GM18498 (cell line): ENCODE measurements around the gene FAM222A.

Source experiments
- ATAC-seq: cut with Tn5 transposase; IDR thresholded peaks from one replicate; pipeline ENCODE4 v1.9.1; 2021; ENCODE audit warnings: mild to moderate bottlenecking, moderate library complexity; ENCODE audit not compliant: unreplicated experiment

FAM222A gene

DNA sequence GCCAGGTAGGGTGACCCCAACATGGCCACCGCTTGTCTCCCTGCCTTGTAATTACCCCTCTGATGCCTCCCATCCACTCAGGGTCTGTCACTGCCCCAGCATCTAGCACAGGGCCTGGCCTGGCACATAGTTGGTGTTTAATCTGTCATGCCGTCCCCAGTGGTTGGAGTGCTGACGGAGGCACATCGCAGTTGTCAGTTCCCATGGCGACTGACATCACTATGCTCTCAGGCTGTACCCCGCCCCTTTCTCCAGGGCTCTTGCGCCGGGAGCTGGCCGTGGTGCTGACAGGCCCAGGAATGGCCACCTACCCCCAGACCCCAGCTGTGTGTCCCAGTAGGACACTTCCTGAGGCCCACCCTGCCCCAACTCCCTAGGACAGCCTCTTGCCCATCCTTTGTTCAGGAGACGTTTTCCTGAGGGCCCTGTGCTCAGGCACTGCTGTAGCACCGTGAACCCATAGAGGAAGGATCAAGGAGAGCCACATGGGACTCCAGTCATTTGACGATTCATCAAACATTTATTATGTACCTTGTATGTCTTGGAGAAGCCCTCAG, 23.0 kb downstream of the FAM222A start:
- no peak for ATAC-seq

DNA sequence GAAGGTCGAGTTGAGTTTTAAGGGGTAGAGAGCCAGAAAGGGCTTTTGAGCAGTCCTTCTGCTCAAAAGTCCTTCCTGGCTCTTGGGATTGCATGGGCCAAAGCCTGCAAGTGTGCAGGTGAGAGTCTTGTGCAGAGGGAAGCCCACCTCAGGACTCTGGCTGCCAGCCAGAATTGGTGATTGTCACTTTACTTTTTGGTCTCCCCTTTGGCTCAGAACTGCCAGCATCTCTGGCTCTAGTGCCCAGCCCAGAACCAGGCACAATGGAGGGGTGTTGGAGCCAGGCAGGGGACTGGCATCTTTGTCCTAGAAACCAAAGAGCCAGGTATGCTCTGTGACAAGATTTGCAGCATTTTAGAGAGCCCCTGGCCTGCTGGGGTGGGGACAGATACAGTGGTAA, 23.5 kb downstream of the FAM222A start:
- no peak for ATAC-seq

DNA sequence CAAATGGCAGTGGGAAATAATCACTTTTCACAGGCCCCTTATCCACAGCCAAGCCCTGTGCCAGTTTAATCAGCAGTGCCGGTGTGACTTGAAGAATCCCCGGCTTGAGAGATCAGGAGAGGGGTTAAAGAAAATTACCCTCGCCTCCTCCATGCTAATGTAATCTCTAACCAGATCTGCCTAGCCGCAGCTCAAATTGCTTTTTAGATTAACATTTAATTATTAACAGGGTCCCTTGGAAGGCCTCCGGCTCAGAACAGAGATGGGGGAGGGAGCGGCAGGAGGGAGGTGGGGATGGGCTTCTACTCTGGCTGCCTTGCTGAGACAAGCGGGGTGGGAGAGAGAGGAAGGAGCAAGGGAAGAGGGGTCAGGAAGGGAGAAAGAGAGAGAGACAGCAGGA, 24.0 kb downstream of the FAM222A start:
- no peak for ATAC-seq

DNA sequence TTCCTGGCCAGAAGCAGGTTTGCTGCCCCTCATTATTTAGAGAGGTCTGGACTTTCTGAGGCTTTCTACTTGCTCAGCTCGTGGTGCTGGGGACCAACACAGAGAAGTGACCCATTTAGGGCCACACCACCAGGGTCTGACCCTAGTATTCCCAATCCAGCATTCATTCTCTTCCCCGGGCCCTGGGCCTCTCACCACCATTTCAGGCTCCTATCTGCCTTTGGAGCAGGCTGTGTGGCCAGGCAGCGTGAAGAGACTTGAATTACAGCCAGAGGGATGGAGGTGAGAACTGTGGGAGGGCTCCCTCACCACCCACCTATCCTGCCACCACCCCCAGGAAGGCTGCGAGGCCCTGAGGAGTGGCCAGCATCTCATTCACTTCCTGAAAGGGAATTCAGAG, 24.6 kb downstream of the FAM222A start:
- no peak for ATAC-seq

DNA sequence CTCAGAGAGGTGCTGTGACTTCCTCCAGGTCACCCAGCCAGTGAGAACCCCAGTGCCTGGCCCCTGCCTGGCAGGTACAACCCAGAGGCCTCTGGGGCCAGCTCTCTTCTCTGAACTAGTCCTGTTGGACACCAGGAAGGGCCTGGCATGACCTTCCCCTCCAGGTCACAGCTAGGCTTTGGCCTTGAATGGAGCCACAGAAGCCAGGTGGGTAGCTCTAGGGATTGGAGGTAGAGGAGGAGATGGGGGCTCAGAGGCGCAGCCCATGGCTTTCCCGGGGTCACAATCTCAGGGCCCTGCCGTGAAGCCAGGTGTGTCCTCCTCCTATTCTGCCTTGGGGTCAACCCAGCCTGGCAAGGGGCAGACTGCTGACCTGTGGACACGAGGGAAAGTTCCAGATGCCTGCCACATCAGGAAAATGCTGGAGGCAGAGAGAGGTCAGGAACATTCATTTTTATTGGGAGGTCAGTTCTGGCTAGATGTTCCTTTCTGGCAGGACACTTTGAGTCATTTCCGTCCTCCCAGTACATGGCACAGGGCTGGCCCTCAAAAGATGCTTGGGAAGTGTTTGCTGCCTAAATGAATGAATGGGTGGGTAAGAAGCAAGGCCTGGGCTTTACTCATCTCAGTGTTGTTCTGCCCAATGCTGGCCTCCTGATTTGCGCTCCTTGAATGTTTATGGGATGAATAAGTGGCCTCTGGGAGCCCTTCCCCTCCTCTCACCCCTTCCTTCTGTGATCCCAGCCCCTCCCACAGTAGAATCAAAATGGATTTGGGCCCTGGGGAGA, 25.4 kb downstream of the FAM222A start:
- ATAC-seq = no peak

DNA sequence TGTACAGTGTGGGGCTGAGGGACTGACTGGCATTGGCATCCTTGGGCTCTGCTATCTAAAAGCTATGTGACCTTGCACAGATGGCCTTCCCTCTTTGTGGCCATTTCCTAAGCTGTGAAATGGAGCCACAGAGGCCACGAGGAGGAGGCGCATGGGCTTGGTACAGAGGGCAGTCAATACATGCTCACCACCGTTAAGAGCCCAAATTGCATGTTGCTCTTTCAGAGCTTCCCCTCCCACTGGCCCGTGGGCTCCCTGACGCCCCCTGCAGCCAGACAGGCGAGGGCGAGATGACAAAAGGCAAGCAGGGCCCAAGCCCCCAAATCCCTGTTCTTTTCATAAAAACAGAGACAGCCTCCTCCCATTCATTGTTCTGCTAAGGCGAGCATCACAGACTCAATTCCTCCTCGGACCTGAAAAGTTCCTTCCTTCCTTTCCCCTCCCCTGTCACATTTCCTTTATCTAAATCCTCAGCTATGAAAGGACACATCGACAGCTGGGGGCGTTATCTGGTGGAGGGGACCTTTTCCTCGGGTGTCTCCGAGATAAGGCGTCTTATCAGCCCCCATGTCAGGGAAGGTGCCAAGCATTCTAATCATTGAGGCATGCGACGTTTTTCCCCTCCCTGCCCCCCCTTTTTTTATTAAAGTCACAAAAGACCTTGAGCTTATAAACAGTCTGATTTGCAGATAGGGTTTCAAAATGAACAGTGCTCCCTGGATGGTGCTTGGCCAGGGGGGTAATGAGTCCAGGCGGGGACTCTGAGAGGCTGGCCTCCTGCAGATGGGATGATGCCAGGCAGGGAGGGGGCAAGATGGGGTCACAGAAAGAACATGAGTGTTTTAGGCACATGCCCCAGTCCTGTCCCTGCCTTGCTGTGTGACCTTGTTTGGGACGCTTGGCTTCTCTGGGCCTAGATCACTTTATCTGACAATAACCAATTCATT, 26.4 kb downstream of the FAM222A start:
- ATAC-seq = no peak

DNA sequence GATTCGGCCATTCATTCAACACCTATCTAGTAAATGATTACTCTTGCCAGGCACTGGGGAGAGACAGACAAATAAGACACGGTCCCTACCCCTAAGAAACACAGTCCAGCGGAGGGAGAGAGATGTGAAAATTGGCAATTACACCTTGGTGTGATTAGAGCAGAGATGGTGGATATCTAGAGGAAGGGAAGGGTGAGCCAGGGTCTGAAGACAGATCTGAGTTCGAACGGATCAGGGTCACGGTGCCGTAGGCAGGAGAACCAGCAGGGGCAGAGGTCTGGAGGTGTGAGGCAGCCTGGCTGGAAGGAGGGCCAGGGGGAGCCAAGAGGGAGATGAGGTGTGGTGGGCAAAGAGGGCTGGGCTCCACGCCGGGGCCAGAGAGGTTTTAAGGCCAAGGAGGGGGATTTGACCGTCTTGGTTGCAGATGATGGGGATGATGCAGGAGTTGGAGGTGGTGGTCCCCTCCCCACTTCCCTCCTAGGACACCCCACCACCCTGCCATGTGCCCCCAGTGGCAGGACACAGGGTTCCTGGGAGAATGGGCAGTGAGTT, 27.1 kb downstream of the FAM222A start:
- no peak for ATAC-seq

DNA sequence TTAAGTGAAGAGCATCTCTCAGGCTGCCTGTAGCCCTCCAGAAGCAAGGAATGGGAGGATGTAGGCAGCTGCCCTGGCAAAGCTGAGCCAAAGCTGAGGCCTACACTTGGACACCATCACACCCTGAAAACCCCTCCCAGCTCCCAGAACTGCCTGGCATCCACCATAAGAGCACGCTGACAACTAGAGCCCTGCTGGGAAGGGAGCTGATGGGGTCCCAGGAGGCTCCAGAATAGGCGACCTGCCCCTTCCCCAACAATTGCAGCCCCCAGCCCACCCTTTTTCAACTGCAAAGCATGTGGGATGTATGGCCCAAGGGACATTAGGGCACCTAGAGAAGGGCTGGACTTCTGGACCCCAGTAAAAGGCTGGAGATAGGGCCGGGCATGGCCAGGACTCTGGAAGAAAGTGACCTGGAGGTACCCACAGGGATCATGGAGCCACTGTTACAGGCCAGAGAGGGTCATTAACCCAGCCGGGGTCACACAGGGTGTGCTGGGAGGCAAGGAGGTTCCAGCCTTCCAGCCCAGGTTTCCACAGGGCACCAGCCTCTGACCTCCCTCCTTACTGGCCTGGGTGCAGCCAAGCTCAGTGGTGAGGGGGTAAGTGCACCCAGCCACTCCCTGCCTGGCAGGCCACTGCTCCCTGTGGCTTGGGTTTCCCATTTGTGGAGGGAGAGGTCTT, 27.8 kb downstream of the FAM222A start:
- no peak for ATAC-seq

DNA sequence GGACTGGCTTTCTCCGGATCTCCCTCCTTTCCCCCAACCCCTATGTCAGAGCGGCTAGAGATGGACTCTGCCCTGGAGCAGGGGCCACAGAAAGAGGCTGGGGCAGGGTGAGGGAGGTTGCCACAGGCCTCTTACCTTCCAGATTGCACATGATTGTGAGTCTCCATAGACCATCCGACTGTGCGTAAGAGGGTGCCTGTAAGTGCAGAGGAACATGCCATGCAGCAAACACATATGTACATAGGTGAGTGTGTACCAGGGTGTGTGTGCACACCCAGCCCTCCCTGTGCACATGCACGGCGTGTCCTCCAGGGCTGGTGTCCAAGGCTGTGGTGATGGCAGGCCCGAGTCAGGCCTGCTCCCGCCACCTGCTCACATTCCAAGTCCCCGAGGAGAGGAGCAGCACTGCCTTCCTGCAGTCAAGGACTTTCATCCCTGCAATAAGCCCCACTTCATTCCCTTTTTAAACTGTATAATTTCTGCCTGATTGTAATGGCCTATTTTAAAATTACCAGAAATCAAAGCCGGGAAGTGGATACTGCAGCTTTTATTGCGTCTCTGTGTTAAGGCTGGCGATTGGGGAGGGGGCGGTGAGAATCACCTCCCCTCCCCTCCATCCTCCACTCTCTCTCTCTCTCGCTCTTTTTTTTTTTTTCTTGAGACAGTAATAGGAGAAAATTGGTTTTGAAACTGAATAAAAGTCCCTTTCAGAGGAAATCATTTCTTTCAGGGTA, 28.5 kb downstream of the FAM222A start:
- no peak for ATAC-seq

DNA sequence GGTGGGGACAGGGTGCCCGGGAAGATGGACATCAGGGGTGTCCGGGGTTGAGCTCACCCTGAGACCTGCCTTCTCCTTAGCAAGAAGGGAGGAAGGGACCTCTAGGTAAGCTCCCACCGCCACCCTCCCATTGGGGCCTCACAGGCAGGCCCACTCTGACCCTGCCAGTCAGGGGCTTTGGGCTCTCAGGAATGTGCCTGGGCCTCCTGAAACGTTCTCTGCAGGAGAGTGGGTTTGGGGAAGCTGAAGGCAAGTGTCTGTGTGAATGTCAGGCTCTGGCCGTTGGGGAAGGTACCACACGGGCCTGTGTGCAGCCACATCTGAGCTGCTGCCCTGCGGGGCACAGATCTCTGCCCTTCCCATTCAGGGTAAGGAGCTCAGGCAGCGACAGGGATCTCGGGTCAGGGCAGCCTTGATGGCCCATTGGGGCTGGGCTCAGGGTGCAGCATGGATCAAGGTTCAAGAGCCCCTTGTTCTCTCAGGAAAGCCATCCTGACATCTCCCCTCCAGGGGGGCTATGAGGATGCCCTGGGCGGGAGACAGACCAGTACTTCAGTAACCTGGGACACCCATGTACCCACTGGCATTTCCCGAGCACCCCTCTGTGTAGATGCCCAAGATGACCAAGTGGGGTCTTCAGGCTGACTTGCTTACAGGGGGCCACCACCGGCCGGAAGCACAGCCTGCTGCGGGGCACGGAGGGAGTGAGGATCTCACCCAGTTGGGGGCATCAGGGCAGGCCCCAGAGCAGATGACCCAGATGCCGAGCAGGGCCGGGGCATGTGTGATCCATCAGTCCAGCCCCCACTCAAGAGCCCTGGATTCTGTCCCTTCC, 29.7 kb downstream of the FAM222A start:
- no peak for ATAC-seq

DNA sequence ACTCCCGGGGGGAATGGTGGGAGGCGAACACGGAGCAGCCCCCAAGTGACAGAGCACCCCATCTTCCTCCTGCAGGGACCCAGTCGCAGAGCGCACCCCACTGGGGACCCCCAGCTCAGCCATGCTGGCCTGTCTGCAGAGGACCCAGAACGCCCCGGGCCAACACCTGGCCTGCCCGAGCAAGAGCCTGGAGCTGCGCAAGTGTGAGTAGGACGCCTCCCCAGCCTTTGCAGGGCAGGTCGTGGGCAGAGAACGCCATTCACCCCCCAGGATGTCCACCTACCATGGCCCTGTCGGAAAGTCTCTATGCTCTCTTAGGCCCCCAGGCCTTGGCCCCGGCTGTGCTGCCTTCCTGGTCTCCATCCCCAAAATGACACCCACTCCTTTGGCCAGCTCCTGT, 30.4 kb downstream of the FAM222A start:
- no peak for ATAC-seq

DNA sequence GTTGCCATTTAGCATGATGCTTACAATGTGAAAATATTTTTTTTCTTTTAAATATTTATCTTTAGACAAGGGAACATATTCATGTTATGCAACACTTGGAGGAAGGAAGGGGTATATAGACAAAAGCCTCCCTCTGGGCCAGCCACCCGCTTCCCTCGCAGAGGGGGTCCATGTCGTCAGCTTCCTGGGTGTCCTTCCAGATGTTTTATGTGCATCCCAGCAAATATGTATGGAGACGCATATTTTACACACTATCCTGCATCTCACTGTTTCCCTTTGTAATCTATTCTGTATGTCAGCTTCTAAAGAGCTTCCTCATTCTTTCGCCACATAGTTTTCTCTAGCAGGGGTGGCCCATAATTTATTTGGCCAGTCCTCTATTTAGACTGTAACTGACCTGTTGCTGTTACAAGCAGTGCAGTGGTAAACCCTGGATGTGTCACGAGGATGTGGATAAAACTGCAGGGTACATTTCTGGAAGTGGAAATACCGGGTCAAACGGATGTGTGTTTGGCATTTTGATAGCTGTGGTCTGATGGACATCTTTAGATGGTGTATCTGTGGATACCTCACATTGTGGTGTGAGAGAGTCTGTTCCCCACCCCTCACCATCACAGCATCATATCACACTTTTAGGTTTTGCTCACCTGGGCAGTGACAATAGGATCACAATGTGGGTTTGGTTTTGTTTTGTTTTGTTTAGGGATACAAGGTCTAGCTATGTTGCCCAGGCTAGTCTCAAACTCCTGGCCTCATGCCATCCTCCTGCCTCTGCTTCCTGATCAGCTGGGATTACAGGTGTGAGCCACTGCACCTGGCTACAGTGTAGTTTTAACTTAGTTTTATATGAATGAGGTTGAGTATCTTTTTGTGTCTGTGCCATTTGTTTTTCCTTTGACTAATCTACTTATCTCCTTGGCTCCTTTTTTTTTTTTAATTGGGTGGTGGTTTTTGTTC, 31.6 kb downstream of the FAM222A start:
- no peak for ATAC-seq

DNA sequence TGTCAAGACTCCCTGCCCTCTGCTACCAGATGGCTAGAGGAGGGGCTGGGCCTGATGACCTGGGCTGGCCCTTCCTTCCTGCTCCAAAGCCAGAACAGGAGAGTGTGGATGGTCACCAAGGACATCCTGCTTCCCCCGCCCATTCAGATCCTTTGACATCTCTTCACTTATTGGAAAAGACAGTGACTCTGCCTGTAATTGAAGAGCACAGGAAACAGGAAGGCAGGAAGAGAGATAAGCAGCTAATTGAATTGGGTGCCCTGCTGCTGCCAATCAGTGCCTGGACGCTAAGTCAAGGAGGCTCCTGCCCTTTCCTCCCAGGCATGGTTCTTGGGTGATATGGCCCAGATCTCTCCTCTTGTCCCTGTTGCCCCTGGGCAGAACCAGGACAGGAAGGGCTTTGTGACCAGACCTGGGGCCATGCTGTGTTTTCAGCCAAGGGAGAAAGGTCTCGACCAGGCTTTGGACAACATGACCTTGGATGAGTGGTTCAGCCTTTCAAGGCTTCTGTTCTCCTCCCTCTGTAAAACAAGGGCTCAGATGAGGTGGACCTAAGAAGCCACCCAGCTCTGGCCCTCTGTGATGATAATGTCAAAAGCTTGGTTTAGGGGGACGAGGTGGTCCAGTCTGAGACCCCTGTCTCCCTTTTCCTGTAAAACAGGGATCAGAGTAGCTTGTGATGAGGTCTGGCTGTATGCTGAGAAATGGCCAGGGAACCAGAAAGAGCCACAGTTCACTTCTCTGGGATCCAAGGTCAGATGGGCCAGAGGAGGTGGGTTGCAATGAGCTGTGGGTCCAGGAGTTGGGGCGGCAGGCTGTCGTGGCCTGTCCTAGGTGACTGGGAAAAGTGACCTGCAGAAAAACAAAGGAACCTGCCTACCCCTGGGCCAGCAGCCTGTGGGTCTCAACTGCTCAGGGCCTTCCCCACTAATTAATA, 38.8 kb downstream of the FAM222A start:
- no peak for ATAC-seq

DNA sequence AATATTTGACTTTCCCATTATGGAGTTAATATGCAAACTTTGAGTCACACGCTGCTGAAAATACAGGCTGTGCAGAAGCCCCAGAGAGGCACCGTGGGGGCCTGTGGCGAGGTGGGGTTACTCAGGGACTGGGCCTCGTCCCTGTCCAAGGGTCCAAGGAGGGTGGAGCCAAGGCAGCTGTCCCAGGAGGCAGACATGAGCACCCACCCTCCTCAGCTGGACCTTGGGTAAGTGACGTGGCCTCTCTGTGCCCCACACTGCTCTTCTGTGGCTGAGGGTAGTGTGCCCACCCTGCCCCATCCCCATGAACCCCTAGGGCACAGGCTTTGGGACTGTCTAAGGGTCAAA, 39.4 kb downstream of the FAM222A start:
- ATAC-seq = no peak

DNA sequence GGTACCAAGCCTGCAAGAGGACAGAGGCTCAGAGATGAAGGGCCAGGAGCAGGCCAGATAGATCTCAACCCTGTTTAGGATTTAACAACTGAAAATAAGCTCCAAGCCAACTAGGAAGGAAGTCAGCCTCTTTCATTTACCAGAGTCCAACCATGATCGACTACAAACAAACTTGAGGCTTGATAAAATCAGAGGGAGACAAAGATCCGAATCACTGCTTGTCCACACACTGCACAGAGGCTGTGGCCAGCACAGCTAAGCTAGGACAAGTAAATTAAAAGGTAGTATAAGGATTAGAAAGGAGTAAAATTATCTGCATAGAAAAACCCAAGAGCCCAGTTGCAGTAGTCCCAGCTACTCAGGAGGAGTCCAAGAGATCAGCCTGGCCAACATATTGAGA, 40.3 kb downstream of the FAM222A start:
- ATAC-seq = no peak

DNA sequence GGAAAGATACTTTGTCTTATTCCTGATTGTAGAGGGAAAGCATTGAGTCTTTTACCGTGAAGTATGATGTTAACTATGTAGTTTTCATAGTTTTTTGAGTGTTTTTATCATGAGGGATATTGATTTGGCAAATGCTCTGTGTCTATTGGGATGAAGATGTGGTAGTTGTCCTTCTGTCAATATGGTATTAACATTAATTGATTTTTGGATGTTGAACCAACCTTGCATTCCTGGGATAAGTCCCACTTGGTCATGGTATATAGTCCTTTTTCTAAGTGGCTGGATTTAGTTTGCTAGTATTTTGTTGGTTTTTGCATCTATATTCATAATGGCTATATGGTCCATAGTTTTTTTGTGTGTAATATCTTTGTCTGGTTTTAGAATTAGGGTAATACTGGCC, 42.8 kb downstream of the FAM222A start:
- no peak for ATAC-seq

DNA sequence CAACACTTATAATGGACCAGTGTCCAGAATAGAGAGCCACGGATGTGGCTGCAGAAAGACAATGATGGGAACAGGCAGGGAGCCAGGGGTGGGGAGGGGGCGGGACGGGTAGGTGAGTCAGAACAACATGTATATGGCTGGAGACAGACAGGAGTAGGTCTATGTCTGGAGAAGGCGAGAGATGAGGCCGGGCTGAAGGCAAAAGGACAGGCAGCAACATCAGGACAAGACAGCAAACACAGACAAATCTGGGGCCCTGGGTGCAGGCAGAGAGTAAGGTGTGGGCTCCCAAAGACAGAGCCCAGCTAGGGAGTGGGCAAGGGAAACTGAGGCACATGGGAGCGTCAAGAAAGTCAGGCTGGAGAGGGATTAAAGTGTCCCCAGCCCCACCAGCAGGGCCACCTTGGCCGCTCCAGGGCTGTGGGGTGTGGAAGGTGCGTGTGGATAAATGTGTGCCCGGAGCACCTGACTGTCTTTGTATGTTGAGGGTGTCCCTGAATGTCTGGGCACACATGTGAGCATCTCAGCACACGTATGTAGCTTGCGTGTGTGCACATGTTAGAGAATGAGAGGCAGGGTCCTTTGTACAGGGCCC, 44.1 kb downstream of the FAM222A start:
- ATAC-seq = no peak
